A172 (cell line): ENCODE data around the gene MON1B. TPM values are rescaled to one million over a fixed set of nuclear protein-coding genes. Genes with fewer than 3 reads are reported as not detected.
"Not testable (repeated sequence)": the region's sequence is repeated elsewhere in the genome, so short reads cannot be mapped to it uniquely, and the experiment has no call there.

Source experiments
- DNase-seq: peaks from one replicate; pipeline ENCODE4 v3.0.0-alpha.2; 2015; ENCODE audit warnings: low spot score
- total RNA-seq: library from RNA; depleted of rRNA; stranded (reverse); fragments of >200 nt; shearing (Covaris generic); gene quantifications from 2 replicates; pipeline ENCODE4 v1.2.3, GENCODE V29; 2014

MON1B gene
- total RNA-seq, 1 experiment from 2014 or later, result 10.7 TPM

- DNase-seq, result no peak
Measured at GRCh38 chr16:77197747-77198146, 6.8 kb downstream of the MON1B start.

DNA sequence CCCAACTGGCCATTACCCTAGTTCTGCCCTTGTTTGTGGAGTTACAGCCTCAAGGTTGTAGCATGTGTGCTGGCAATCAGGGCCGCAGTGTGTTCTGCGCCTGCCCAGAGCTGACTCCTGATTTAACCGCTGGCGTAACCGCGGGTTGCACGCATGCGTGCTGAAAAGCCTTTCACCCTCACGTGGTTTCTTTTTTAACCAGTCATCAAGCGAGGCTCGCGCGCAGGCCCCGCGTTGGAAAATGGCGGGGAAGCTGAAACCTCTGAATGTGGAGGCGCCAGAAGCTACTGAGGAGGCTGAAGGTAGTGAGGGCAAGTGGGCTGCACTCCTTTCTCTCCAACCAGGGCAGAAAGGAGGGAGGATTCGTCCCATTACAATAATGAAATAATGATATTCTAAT lies 8.2 kb downstream of the MON1B start, which contains the start of gene SYCE1L:
Gene SYCE1L (plus strand): TSS at position 198 of the 400 bp plus-strand sequence. CDS start 44 bp downstream, at position 242.
- no peak for DNase-seq

DNA sequence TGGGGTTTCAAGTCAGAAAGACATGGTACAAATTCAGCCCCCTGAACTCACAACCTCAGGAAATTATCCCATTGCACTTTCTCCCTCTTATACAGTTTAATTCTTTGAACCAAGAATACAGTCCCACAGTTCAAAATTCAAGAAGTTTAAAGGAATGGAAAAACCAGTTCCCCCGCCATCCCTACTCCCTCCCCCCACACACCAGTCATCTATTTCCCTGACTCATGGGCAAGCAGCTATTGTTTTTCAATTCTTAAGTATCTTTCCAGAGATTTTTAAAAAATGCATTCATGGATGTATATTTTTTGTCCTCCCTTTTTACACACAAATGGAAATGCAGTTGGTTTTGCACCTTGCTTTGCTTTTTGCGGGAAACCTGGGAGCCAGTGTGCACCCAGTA lies 15.5 kb downstream of the MON1B start:
- no peak for DNase-seq

- no peak for DNase-seq
Measured at GRCh38 chr16:77207030-77207429, 16.0 kb downstream of the MON1B start.

DNA sequence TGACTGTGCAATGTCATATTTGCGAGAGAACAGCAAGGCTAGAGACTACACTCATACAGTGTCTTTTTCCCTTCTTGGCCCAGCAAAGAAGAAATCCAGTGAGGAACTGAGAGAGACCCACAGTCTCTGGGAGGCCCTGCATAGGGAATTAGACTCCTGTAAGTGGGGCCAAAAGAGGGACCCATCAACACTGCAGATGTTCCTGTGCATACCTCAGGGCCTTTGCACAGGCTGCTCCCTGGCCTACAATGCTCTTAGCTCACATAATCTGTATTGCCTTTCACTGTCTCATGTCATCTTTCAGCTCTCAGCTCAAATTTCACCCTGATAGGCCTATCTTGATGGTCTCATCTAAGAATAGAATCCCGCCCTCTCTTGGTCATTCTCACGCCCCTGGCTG lies 17.4 kb downstream of the MON1B start:
- no peak for DNase-seq

DNA sequence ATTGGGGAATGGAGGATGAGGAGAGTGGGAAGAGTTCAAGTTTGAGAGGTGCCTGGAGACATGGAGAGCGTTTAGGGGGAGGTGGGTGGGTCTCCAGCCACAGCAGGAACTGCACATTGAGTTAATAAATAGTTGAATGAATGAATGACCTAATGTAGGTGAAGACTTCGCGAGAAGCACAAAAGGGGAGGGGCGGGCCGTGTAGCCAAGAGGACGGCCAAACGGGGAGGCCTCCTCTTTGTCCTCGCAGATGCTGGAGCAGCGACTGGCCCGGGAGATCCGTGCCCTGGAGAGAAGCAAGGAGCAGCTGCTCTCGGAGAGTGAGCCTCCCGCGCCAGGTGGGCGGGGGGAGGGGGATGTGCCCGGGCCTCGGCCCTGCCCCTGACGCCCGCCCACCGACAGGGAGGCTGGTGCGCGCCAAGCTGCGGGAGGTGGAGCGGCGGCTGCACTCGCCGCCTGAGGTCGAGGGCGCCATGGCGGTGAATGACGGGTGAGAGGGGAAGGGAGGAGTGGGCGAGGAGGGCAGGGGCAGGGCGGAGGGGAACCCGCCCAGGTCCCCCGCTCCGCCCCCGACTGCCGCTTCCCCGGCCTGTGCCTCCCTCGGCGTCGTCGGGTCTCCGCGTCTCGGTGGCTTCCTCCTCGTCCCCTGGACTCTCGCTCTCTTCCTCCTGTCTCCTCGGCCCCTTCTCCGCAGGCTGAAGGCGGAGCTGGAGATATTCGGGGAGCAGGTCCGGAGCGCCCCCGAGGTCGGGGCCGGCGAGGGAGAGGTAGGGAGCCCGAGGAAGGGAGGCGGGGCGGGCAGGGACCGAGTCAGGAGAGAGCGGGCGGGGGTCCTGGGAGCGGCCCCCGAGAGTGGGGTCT lies 21.1 kb downstream of the MON1B start:
- peak; percentile 29 for DNase-seq

- no peak for DNase-seq
Measured at GRCh38 chr16:77212741-77213541, 22.0 kb downstream of the MON1B start.

- peak; percentile 99 for DNase-seq
Measured at GRCh38 chr16:77213542-77214106, 22.6 kb downstream of the MON1B start.

GRCh38 chr16:77214411-77215138 lies 23.6 kb downstream of the MON1B start:
- peak; percentile 37 for DNase-seq

DNA sequence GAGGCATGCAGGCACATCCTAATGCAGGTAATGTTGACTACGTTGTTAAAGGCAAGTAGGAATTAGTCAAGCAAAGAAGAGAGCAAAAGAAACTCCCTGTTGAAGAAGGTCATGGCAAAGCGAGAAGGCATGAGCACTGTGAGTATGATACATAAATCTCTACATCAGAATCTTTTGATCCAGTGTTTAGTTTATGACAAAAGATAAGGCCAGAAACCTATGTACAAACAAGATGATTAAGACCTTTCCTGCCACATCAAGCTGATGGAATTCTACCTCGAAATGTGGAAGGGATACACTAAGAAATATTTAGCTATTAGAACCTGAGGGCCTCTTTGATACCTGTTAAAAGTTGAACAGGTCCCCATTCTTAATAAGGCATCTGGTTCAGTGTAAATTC lies 28.4 kb downstream of the MON1B start:
- DNase-seq, result no peak

- no peak for DNase-seq
Measured at GRCh38 chr16:77220427-77220826, 29.4 kb downstream of the MON1B start.

DNA sequence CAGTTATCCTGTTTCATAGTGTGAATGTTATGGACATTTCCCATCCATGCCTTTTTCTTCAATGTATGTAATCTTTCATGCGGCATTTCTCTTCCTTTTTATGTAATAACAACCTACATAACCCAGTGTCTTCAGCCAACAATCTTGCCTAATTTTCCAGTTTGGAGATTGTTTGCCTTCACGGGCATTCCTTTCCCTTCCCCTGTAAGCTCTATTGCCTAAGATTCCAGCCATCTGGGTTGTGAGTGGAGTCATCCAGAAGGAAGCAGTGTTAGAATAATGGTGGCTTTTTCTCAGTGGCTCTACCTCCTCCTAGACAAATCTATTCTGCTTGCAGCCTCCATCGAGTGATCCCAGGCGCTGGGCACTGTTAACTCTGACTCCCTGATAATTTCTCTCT lies 30.5 kb downstream of the MON1B start:
- no peak for DNase-seq

DNA sequence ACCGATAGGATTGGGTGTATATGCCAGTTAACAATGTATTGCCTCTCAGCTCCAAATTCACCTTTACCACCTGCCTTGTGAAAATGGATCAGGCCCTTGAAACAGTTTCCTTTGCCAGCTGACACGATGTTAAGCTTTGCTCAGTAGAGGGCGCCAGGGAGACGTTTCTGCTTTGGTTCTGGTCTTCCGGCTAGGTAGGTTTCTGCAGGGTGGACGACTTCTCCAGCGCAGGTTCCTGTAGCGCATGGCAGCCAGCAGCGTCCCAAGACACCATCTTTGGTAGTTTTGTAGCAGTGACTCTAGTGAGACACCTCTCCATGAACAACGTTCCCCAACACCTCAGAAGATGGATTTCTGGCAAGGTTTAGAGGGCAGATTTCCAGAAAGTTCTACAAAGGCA lies 32.2 kb downstream of the MON1B start:
- DNase-seq, result no peak

DNA sequence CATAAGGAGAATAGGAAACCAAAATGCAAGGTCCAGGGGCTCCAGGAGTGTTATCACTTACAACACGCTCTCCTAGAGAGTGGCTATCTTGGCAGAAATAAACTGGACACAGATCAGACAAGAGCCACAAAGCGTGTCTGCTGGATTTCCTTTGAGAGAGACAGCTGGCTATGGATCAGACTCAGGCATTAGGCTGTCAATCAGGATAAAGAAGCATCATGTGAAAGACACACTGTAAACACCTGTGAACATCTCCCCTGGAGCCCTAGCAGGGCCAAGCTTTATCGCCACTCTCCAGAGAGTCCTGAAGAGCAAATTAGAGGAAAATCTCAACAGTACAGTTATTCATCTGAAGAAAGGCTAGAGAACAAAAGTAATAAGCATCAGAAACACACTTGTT lies 34.2 kb downstream of the MON1B start:
- no peak for DNase-seq

- no peak for DNase-seq
Measured at GRCh38 chr16:77227745-77228144, 36.8 kb downstream of the MON1B start.

DNA sequence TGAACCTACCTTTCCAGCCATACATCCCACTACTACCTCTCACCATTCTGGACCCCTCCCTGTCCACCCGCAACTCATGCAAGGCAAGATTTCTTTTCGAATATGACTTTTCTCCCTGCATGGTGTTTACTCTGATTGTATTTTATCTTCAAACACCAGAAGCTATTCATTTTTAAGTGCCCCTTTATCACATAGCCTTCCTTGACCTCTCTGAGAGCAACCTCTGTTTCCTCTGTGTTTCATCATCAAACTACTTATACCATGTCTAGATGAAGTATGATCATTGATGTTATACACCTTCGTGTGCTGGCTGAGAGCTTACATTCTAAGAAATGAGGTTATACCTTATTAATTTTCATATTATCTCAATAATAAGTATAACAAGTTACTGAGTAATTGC lies 40.1 kb downstream of the MON1B start:
- DNase-seq, result no peak

DNA sequence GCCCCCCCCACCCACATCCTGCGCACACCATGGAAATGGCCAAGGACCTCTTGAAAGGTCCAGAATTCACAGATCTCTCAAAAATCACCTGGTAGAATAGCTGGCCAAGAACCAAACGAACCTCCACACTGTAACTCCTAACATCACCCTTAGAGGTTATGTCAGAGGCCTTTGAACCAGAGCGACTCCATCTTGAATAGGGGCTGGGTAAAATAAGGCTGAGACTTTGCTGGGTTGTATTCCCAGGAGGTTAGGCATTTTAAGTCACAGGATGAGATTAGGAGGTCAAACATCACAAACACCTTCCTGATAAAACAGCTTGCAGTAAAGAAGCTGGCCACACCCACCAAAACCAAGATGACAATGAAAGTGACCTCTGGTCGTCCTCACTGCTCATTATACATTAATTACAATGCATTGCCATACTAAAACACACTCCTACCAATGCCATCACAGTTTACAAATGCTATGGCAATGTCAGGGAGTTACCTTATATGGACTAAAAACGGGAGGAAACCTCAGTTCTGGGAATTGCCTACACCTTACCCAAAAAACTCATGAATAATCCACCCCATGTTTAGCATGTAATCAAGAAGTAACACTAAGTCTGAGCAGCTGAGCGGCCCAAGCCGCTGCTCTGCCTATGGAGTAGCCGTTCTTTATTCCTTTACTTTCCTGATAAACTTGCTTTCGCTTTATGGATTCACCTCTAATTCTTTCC lies 43.0 kb downstream of the MON1B start:
- no peak for DNase-seq

DNA sequence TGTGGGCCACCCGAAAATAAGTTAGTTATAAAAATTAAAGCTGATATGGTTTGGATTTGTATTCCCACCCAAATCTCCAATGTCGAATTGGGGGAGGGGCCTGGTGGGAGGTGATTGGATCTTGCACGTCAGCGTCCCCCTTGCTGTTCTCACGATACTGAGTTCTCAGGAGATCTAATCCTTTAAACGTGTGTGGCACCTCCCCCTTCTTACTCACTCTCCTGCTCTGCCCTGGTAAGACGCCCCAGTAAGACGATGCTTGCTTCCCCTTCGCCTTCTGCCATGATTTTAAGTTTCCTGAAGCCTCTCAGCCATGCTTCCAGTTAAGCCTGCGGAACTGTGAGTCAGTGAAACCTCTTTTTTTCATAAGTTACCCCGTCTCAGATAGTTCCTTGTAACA lies 43.6 kb downstream of the MON1B start:
- DNase-seq, result peak; percentile 59

- DNase-seq, result peak; percentile 82
Measured at GRCh38 chr16:77236063-77236511, 45.1 kb downstream of the MON1B start.

- DNase-seq, result no peak
Measured at GRCh38 chr16:77238593-77238992, 47.6 kb downstream of the MON1B start.

DNA sequence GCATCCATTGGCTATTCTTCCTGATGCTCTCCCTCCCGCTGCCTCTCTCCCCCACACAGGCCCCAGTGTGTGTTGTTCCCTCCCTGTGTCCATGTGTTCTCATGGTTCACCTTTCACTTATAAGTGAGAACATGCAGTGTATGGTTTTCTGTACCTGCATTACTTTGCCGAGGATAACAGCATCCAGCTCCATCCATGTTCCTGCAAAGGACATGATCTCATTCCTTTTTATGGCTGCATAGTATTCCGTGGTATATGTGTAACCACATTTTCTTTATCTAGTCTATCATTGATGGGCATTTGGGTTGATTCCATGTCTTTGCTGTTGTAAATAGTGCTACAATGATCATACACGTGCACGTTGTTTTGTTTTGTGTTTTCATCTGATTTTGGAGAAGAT lies 51.5 kb downstream of the MON1B start:
- DNase-seq, result not testable (repeated sequence)
